Panc1 (cell line): ENCODE data around the gene ZSCAN20. TPM values are rescaled to one million over a fixed set of nuclear protein-coding genes. Genes with fewer than 3 reads are reported as not detected.

Source experiments
- ATAC-seq: fragments of 200-7000 bp; cut with Tn5 transposase; 2 replicates; pipeline ENCODE4 v1.9.1; 2020; ENCODE audit warnings: mild to moderate bottlenecking, moderate library complexity
- BruUV-seq: library from RNA; stranded (reverse); fragments of 400-500 nt; replicated peaks from 2 replicates; lab custom pipeline; 2021; lab: Mats Ljungman, UMichigan
- CTCF ChIA-PET: fragments of 300-600 bp; sonication (Branson Sonifier 250); formaldehyde crosslinking; loops from one replicate; lab custom pipeline; 2022; ENCODE audit warnings: antibody characterized with exemption; lab: Charles Lee
- POLR2A ChIA-PET: fragments of 300-600 bp; sonication (Branson Sonifier 250); formaldehyde crosslinking; loops from one replicate; lab custom pipeline; 2022; ENCODE audit warnings: antibody characterized with exemption; lab: Charles Lee
- DNase-seq: peaks from one replicate; pipeline ENCODE4 v3.0.0-alpha.2; 2010; ENCODE audit warnings: low read depth, low spot score
- H3K27ac ChIP-seq: 2 replicates; pipeline ENCODE4 v1.5.1; 2011; ENCODE audit warnings: mild to moderate bottlenecking, low read length, inconsistent platforms
- H3K27me3 ChIP-seq: fragments of 200-500 bp; sonication (Bioruptor generic); 2 replicates; pipeline ENCODE4 v1.6.0; 2014; ENCODE audit warnings: low read length, inconsistent platforms; ENCODE audit not compliant: control insufficient read depth, insufficient read depth
- H3K36me3 ChIP-seq: fragments of 200-500 bp; sonication (Bioruptor generic); 2 replicates; pipeline ENCODE4 v1.5.1; 2014; ENCODE audit warnings: inconsistent platforms, mild to moderate bottlenecking, low read length, moderate library complexity; ENCODE audit not compliant: control insufficient read depth, insufficient read depth
- H3K4me1 ChIP-seq: 2 replicates; pipeline ENCODE4 v1.5.1; 2011; ENCODE audit warnings: inconsistent platforms, mild to moderate bottlenecking, low read length, moderate library complexity; ENCODE audit not compliant: control insufficient read depth, insufficient read depth
- H3K4me3 ChIP-seq, 2 experiments: 2 replicates each; pipeline ENCODE4 v1.5.1; 2011 to 2012; ENCODE audit warnings: low read depth in 2 of 2, low read length in 2 of 2, mild to moderate bottlenecking in 2 of 2, inconsistent platforms in 1 of 2, moderate library complexity in 1 of 2
- H3K9me3 ChIP-seq: fragments of 200-500 bp; sonication (Bioruptor generic); 2 replicates; pipeline ENCODE4 v1.5.1; 2014; ENCODE audit warnings: low read depth, mild to moderate bottlenecking, inconsistent platforms, low read length, moderate library complexity; ENCODE audit not compliant: control insufficient read depth, insufficient read depth
- POLR2AphosphoS5 ChIP-seq: IDR thresholded peaks from 2 replicates; pipeline ENCODE4 v1.6.1; 2012; ENCODE audit warnings: mild to moderate bottlenecking, low read depth, low read length, moderate library complexity
- SIN3A ChIP-seq: IDR thresholded peaks from 2 replicates; pipeline ENCODE4 v1.6.1; 2012; ENCODE audit warnings: low read depth, mild to moderate bottlenecking, low read length, moderate library complexity, borderline replicate concordance; ENCODE audit not compliant: insufficient read depth
- TCF7L2 ChIP-seq: IDR thresholded peaks from 2 replicates; pipeline ENCODE4 v1.6.1; 2011; ENCODE audit warnings: mild to moderate bottlenecking, low read depth, low read length, inconsistent platforms
- in situ Hi-C: cut with HindIII; loops from 2 replicates; pipeline ENCODE4 v1.10.0; 2016; ENCODE audit warnings: low sequenced_read_pairs, low pct_unique_long_range_greater_than_20kb
- intact Hi-C: fragments of 100-400 bp; cut with micrococcal nuclease; formaldehyde crosslinking; loops from one replicate; pipeline ENCODE4 v1.10.0; 2022; ENCODE audit not compliant: unreplicated experiment
- total RNA-seq: library from RNA; stranded (reverse); gene quantifications from one replicate; pipeline ENCODE4 v1.2.1, GENCODE V29; 2021; ENCODE audit not compliant: unreplicated experiment
- TF ChIP-seq, protein P1 (sequence below), 2 experiments: IDR thresholded peaks; 2 replicates each; pipeline ENCODE4 v1.6.1; 2011 to 2012; ENCODE audit warnings: low read depth in 2 of 2, control low read depth in 1 of 2, low read length in 1 of 2, mild to moderate bottlenecking in 1 of 2, moderate library complexity in 1 of 2; ENCODE audit not compliant: insufficient read depth in 1 of 2
- TF ChIP-seq, protein P2 (sequence below): fragments of 450-650 bp; IDR thresholded peaks from 2 replicates; pipeline ENCODE4 v1.5.1; 2017; ENCODE audit warnings: mild to moderate bottlenecking

ZSCAN20 gene
- total RNA-seq, 1 experiment from 2014 or later, result 6.9 TPM

DNA sequence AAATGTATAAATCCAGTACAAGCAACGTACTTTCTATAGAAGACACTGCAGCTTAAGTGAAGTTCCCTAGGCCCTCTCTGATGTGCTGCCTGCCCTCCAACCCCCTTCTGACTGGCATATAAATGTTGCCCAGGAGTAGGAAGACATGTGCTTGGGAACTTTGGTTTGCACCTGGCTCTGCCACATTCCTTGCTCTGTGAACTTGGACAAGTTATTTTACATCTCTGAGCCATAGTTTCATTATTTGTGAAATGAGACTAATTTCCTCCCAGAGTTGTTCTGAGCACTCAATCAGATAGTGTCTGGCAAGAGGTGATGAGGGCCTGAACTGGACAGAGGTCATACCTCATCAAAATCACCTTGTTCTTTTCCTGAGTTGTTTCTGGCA lies 38.1 kb upstream of the ZSCAN20 start:
- Histone ChIP-seq H3K4me3 (no peak overlapping the region), H3K9me3 (no peaks in the 10 kb centered on the region), H3K4me1 (peaks cover 9% of the 10 kb centered on the region), H3K27me3 (peaks cover 7% of the 10 kb centered on the region), H3K27ac (no peak overlapping the region), H3K36me3 (peaks cover 6% of the 10 kb centered on the region; the same call in 1 of the 2 replicates)
- intact Hi-C loops, result no loop called here
- no TSS peak for BruUV-seq
- TF ChIP-seq SIN3A (no peak), POLR2AphosphoS5 (no peak), TCF7L2 (no peak)
- TF ChIP-seq, protein P1, sequence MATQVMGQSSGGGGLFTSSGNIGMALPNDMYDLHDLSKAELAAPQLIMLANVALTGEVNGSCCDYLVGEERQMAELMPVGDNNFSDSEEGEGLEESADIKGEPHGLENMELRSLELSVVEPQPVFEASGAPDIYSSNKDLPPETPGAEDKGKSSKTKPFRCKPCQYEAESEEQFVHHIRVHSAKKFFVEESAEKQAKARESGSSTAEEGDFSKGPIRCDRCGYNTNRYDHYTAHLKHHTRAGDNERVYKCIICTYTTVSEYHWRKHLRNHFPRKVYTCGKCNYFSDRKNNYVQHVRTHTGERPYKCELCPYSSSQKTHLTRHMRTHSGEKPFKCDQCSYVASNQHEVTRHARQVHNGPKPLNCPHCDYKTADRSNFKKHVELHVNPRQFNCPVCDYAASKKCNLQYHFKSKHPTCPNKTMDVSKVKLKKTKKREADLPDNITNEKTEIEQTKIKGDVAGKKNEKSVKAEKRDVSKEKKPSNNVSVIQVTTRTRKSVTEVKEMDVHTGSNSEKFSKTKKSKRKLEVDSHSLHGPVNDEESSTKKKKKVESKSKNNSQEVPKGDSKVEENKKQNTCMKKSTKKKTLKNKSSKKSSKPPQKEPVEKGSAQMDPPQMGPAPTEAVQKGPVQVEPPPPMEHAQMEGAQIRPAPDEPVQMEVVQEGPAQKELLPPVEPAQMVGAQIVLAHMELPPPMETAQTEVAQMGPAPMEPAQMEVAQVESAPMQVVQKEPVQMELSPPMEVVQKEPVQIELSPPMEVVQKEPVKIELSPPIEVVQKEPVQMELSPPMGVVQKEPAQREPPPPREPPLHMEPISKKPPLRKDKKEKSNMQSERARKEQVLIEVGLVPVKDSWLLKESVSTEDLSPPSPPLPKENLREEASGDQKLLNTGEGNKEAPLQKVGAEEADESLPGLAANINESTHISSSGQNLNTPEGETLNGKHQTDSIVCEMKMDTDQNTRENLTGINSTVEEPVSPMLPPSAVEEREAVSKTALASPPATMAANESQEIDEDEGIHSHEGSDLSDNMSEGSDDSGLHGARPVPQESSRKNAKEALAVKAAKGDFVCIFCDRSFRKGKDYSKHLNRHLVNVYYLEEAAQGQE (IDR thresholded peaks at IDR 0.05; ENCODE audit: insufficient read depth in 1 of 2, low read depth in 2 of 2, low read length in 1 of 2), result no peak
- TF ChIP-seq, protein P2, sequence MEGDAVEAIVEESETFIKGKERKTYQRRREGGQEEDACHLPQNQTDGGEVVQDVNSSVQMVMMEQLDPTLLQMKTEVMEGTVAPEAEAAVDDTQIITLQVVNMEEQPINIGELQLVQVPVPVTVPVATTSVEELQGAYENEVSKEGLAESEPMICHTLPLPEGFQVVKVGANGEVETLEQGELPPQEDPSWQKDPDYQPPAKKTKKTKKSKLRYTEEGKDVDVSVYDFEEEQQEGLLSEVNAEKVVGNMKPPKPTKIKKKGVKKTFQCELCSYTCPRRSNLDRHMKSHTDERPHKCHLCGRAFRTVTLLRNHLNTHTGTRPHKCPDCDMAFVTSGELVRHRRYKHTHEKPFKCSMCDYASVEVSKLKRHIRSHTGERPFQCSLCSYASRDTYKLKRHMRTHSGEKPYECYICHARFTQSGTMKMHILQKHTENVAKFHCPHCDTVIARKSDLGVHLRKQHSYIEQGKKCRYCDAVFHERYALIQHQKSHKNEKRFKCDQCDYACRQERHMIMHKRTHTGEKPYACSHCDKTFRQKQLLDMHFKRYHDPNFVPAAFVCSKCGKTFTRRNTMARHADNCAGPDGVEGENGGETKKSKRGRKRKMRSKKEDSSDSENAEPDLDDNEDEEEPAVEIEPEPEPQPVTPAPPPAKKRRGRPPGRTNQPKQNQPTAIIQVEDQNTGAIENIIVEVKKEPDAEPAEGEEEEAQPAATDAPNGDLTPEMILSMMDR, result no peak
- ChIA-PET POLR2A (no interaction called here), CTCF (no interaction called here)
- no peak for ATAC-seq
- DNase-seq, result no peak
- in situ Hi-C loops, result no loop called here

DNA sequence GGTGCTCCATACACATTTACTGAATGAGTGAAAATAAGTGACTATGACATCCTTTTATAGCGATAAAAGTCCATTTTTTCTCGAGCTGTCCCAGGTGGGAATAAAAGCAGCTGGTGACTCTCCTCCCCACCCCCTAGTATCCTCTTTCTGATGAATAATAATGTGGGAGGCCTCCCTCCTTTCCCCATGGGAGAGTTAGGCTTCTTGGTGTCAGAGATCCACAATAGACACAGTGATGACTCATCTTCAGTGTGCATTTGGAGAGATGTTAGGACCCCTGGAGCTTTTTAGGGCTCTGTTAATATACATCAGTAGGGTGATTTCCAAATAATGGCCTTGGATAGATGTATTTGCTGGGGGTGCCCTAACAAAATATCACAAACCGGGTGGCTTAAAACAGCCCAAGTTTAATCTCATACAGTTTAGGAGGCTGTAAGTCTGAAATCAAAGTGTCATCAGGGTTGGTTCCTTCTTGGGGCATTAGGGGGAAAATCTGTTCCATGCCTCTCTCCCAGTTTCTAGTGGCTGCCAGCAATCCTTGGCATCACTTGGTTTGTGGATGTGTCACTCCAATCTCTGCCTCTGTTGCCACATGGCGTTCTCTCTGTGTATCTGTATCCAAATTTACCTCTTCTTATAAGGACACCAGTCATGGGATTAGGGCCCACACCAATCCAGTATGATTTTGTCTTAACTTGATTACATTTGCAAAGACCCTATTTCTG lies 37.2 kb upstream of the ZSCAN20 start:
- no TSS peak for BruUV-seq
- H3K27me3 ChIP-seq, result no peaks in the 10 kb centered on the region
- no peaks in the 10 kb centered on the region for H3K9me3 ChIP-seq
- CTCF ChIA-PET, result no interaction called here
- H3K36me3 ChIP-seq, result no peaks in the 10 kb centered on the region; the same call in 1 of the 2 replicates
- in situ Hi-C loops, result no loop called here
- POLR2A ChIA-PET, result no interaction called here
- no peak overlapping the region for H3K27ac ChIP-seq
- peaks cover 4% of the 10 kb centered on the region for H3K4me1 ChIP-seq
- no peak for DNase-seq
- ATAC-seq, result no peak
- H3K4me3 ChIP-seq, result no peak overlapping the region
- intact Hi-C loops, result no loop called here
- TF ChIP-seq, protein P1 (IDR thresholded peaks at IDR 0.05; ENCODE audit: insufficient read depth in 1 of 2, low read depth in 2 of 2, low read length in 1 of 2), result no peak
- TF ChIP-seq SIN3A, result no peak
- TF ChIP-seq, protein P2, result no peak
- TF ChIP-seq TCF7L2, result no peak
- TF ChIP-seq POLR2AphosphoS5, result no peak
